IPS-11a (cell line): Measurements from ENCODE around the gene LRRC4C.
"Not testable (repeated sequence)": the region's sequence is repeated elsewhere in the genome, so short reads cannot be mapped to it uniquely, and the experiment has no call there.

Experiments
- H3K4me3 ChIP-seq: one replicate; pipeline ENCODE4 v1.5.1; 2013; ENCODE audit warnings: low read depth, low read length, control low read depth

LRRC4C gene

DNA sequence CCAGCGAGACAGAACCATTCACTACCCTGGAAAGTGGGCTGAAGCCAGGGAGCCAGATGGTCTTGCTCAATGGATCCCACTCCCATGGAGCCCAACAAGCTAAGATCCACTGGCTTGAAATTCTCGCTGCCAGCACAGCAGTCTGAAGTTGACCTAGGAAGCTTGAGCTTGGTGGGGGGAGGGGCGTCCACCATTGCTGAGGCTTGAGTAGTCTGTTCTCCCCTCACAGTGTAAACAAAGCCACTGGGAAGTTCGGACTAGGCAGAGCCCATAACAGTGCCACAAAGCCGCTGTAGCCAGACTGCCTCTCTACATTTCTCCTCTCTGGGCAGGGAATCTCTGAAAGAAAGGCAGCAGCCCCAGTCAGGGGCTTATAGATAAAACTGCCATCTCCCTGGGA is 1266.9 kb downstream of the LRRC4C start:
- not testable (repeated sequence) for H3K4me3 ChIP-seq

- no peak overlapping the region for H3K4me3 ChIP-seq
Measured at GRCh38 chr11:40190294-40190693, 1269.2 kb downstream of the LRRC4C start.

DNA sequence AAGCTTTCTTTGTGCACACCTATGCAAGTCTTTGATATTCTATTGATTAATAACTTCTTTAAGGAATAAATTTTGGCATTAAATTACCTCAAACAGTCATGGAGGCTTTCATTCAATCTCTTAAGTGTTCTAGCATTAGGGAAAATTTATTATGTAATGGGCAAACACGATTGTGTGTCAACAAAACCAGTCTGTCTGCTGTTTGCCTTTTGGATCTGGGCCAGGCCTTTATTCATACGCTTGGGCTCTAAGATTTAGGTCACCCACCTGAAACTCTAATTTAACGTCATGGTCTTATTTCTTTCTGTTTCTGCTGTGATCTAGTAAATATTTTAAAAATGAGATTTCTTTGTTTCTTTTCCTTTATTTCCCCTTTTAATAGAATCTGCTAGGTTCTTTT is 1270.6 kb downstream of the LRRC4C start:
- H3K4me3 ChIP-seq, result no peak overlapping the region

GRCh38 chr11:40187295-40187694 is 1272.2 kb downstream of the LRRC4C start:
- no peak overlapping the region for H3K4me3 ChIP-seq

DNA sequence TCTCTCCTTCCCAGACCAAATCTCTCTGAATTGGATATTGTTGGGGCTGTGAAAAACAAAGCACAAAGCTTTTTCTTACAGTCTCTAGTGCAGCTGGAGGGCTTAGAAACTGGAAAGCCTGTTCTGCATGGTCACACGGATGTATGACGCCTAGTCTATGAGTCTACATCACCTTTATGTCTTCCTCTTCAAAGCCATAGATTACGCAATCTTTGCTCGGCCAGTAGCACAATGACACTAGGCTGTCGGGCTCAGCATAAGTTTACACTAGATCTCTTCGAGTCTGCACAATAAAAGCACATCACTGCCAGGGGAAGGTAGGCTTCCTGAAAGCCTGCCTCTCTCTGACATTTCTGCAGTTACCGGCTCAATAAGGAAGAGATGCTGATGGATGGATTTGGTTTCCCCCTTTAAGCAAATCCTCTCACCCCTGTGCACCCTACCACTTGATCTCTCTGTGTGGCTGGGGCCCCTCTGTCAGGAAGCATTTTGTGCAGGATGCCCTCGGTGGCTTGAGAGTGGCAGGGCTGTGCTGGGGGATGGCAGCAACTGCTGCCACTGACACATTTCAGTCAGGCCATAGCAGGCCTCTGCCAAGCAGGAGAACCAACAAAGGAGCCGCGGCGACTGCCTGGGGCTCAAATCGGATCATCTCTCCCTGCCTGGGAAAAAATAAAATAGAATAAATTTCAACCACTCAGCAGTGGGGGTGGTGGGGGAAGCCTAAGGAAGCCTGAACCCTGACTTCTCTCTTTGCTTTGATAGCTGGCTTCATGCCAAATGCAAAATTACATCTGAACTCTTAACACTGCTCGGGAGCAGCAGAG is 1272.8 kb downstream of the LRRC4C start:
- no peak overlapping the region for H3K4me3 ChIP-seq

DNA sequence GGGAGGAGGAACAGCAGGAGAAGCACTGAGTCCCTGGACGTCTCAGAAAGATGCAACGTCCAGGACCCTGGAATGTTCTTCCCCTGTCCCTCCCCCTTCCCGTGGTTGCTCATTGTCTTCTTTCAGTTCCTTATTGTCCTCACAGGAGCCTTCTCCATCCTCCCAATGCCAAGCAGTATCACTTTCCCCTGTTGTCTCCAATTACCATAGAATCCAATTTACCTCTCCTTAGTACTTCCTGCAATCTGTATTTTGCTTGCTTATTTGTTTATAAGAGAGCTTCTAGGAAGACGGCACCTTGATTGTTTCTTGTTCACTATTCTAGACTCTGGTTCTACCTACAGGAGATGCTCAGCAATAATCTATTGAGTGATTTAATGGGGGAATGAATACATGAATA is 1273.7 kb downstream of the LRRC4C start:
- H3K4me3 ChIP-seq, result no peak overlapping the region

GRCh38 chr11:40183073-40184064 is 1276.1 kb downstream of the LRRC4C start:
- H3K4me3 ChIP-seq, result no peak overlapping the region

- H3K4me3 ChIP-seq, result no peak overlapping the region
Measured at GRCh38 chr11:40179541-40179940, 1279.9 kb downstream of the LRRC4C start.

- no peak overlapping the region for H3K4me3 ChIP-seq
Measured at GRCh38 chr11:40178470-40178869, 1281.0 kb downstream of the LRRC4C start.

- H3K4me3 ChIP-seq, result no peak overlapping the region
Measured at GRCh38 chr11:40175980-40176379, 1283.5 kb downstream of the LRRC4C start.

DNA sequence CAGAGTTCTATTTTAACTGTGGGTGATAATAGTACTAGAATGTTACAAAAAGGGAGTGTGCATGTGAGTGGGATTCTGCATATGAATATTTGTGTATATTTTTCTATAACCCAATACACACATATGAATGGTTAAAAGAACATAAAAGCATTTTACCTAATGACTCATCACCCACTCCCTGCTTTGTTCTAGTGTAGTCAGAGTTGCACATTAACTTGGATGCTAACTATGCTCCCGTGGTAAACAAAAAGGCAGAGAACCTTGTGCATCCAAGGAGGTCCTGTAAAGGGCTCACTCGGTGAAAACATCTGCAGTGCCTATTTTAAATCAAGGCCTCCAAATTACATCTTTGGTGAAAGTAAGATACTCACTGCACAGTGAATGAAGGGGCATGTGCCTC is 1289.4 kb downstream of the LRRC4C start:
- H3K4me3 ChIP-seq, result no peak overlapping the region

GRCh38 chr11:40168414-40168813 is 1291.0 kb downstream of the LRRC4C start:
- no peak overlapping the region for H3K4me3 ChIP-seq

- not testable (repeated sequence) for H3K4me3 ChIP-seq
Measured at GRCh38 chr11:40167805-40168204, 1291.6 kb downstream of the LRRC4C start.

DNA sequence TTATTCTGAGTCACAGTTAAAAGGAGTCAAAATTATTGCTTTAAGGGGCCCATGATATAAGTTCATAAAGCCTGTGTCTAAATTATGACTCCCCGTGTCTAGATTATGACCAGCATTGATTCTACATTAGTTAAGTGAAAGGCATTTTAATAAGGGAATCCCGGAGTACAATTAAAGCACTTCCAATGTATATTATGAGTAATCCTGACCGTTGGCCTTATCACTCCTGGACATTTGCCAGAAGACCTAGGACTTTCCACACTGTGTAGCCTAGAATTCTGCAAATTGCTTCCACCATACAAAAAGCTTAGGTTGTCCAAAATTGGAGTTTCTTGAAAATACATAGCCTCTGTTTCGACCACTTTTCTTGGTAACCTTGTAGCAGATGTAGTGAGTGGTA is 1292.6 kb downstream of the LRRC4C start:
- H3K4me3 ChIP-seq, result no peak overlapping the region

- H3K4me3 ChIP-seq, result no peak overlapping the region
Measured at GRCh38 chr11:40162901-40163883, 1296.3 kb downstream of the LRRC4C start.

DNA sequence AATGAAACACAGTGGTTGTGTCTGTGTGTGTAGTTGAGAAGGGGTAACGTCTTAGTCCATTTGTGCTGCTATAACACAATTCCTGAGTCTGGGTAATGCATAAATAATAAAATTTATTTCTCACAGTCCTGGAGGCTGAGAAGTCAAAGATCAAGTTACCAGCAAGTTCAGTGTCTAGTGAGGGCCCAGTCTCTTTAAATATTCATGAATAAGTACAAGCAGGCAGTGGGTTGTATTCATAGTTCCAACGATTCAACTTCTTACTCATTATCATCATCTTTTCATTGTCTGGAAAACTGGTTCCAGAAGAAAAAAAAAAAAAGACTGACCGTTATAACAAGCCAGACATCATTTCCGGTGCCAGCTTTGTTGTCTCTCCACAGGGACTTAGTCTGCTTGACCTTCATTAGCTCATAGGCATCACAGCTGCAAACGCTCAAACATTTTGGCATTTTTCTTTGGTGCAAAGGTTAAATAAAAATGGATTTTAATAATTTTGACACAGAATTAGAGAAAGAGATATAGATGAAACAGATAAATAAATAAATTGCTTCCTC is 1297.5 kb downstream of the LRRC4C start:
- no peak overlapping the region for H3K4me3 ChIP-seq

GRCh38 chr11:40160418-40160817 is 1299.0 kb downstream of the LRRC4C start:
- H3K4me3 ChIP-seq, result no peak overlapping the region

- H3K4me3 ChIP-seq, result no peak overlapping the region
Measured at GRCh38 chr11:40149721-40150120, 1309.7 kb downstream of the LRRC4C start.

GRCh38 chr11:40140560-40140959 is 1318.9 kb downstream of the LRRC4C start:
- no peak overlapping the region for H3K4me3 ChIP-seq

- no peak overlapping the region for H3K4me3 ChIP-seq
Measured at GRCh38 chr11:40139536-40139935, 1319.9 kb downstream of the LRRC4C start.
